NCI-H2196 (cell line): Measurements from ENCODE around the gene TRAF3IP1.
"Not testable (repeated sequence)": the region's sequence is repeated elsewhere in the genome, so short reads cannot be mapped to it uniquely, and the experiment has no call there.

ENCODE experiments used
- DNase-seq: peaks from one replicate; lab custom pipeline; 2025; ENCODE audit not compliant: unreplicated experiment; lab: John Stamatoyannopoulos, UW

Gene TRAF3IP1

DNA sequence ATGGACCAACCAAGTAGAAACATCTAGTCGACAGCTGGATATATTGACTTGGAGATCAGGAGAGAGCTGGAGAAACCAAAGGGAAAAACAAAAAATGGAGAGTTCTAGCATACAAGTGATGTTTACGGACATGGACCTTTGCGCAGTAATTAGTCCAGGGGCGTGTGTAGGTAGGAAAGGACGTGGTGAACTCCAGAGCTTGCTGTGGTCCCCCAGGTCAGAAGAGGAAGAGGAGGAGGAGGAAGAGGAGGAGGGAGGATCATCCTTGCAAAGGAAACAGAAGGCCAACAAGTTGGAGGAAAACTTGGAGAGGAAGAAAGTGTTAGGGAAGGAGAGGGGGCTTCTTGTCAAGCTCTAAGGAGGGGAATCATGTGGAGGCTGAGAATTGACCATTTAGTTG, 17.5 kb downstream of the TRAF3IP1 start:
- DNase-seq: no peak

DNA sequence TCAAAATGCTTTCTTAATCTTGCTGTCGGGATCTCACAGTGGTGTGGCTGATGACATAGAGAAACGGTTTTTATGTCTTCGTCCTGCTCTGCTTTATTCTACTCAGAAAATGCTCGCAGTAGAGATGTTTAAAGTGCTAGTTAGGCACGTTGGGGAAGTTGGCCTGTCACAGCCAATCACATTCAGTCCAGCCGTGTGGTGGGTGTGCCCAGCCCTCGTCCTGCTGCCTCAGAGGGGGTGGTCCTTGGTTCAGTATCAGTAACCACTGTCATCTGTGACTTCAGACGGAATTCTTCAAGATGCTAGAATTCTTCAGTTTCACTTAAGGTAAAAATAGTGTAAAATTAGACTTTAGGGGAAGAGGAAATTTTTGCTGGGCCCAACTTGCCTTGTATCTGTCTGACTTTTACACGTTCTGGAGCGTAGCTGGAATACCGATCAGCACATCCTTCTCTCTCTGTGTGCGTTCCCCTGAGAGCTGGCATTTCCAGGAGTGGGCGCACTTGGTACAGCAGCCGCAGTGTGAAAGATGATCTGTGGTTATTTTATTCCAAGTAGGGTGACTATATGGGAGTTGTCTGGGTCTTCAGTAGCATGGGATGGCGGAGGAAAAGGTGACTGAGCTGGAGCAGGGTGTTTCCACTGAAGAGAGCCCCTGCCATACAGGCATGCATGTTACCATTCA, 18.5 kb downstream of the TRAF3IP1 start:
- no peak for DNase-seq

GRCh38 chr2:238339395-238339780, 19.1 kb downstream of the TRAF3IP1 start:
- DNase-seq: no peak

DNA sequence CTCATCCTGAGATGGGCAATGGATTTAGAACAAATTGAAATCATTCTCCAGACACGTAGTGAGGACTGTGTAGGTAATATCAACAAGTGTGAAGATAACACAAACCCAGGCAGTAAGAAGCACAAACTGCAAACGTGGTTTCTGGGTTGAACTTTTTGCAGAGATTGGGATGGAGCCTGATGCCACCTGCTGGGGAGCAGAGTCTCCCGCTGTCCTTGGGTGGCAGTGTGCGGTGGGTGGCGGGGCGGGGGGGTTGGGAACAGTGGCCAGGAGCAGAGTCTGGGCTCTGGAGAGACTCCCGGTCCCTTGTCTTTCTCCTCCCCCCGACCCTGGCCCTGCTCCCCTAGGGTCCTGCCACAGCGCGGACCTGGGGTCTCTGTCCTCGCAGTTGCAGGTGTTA, 19.5 kb downstream of the TRAF3IP1 start:
- DNase-seq: no peak

DNA sequence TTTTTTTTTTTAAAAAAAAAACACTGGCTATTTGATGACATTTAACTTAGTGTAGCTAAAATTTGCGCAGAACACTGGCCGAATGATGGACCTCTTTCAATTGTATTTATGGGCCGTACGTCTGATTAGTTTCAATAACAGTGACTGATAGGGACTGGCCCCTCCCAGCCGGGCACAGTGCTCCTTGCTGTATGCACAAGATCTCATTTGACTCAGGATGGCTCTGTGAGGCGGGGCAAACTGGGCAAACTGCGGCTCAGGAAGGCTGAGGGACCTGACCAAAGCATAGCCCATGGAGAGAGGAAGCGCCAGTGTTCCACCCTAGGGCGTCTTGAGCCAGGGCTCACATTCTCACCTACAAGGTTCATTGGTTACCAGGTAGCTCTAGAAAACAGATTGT, 21.2 kb downstream of the TRAF3IP1 start:
- DNase-seq: no peak

DNA sequence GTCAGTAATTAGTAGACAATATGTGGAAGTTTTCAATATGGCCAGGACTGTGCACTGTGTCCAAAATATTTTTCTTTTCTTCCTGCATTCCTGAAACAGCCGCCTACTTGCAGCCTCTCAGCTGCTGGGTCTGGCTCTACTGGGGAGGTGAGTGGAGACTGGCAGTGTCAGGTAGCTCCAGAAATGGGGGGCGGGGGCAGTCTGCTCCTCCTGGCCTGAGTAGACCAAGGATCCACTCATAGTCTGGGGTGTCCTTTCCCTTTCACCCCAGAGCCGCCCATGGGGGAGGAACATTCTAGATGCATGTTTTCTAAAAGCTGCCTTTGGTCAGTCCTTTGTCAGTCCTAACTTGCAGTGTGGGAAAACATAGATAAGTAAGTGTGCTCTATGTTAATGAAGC, 23.7 kb downstream of the TRAF3IP1 start:
- no peak for DNase-seq

DNA sequence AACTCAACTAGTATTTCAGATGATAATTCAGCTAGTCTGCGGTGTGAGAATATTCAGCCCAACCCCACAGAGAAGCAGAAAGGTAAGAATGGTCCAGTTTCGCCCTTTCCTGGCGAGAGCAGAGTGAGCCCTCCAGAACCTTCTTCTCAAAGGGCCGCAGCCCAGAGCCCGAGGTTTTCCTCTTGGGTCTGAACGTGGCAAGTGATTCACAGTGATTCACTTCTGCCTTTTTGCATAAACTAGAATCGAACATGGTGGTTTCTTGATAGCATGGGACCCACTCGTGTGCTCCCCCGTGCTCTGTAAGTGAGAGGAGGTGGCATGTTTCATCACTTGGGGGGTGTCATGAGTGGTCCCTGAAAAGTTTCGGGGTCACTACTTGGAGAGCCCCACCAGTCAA, 24.2 kb downstream of the TRAF3IP1 start:
- DNase-seq: no peak

GRCh38 chr2:238345297-238345968, 25.1 kb downstream of the TRAF3IP1 start:
- DNase-seq: no peak

DNA sequence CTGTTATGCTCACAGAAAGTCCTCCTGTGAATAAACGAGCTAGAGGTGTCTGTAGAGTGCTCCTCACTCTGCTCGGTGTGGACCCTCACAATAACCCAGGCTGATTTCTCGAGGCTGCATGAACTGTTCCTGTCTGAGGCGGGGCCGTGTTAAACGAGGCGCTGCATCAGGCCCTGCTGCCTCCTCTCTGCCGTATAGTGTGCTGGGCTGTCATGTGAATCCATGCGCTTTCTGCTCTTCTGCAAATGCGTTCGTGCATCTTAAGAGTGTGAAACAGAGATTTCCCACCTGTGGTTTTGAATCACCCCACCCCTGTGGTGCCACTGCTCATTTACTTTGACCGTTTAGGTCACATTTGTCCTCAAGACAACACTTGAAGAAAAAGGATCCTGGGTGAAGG, 26.2 kb downstream of the TRAF3IP1 start:
- no peak for DNase-seq

GRCh38 chr2:238350150-238350897, 30.0 kb downstream of the TRAF3IP1 start:
- no peak for DNase-seq

DNA sequence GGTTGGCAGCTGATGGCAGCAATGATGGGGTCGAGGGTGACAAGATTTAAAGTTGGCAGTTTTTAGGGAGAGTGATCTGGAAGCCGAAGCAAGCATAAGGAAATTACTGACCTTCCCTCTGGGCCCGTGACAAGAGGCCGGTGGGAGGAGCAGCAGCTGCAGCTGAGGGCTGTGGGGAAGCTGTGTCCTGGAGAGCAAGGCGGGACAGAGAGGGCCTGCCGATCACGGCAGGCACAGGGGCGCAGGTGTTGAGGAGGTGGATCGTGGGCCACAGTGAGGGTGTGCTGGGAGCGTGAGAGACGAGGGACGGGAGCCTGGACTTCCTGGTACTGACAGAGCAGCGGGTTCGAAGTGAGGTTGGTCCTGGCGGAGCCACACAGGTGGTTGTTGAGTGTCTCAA, 31.0 kb downstream of the TRAF3IP1 start:
- no peak for DNase-seq

DNA sequence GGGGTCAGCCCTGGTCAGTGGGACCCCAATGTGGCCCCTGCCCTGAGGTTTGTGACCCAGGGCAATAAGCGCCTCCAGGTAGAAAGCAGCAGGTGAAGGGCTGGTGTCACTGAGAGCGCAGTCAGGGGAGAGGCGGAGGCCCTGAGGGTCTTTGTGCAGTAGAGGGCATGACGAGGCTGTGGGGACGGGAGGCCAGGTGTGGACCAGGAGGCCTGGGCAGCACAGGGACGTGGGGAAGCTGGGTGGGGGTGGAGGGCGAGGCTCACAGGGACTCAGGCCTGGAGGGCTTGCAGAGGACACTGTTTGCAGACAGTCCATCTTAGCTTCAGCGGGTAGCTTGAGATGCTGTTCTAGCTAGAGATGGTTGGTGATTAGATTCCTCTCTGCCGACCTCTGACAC, 32.0 kb downstream of the TRAF3IP1 start:
- no peak for DNase-seq

DNA sequence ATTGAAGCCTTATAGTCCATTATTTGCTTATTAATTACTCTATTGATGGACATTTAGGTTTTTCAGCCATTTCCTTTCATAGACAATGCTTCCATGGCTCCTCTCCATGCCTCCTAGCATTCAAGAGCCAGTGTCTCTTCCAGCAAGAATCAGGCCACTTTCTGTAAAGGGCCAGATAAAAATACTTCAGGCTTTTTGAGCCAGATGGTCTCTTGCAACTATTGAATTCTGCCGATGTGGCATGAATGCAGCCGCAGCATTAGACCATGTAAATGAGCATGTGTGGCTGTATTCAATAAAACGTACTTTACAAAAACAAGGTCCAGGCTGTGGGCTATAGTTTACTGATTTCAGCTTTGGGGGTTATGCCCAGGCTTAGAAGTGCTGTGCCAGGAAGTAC, 38.5 kb downstream of the TRAF3IP1 start:
- DNase-seq: no peak

DNA sequence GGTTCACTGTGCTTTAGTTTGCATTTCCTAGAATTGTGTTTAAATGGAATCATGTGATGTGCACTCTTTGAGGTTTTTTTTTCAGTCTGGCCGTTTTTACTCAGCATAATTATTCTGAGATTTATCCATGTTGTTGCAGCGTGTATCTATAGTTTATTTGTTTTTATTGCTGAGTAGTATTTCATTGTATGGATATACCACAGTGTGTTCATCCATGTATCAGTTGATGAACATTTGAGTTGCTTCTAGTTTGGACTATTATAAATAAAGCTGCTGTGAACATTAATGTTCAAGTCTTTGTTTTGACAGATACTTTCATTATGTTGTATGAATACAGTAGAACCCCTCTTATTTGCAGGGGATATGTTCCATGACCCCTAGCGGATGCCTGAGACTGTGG, 39.1 kb downstream of the TRAF3IP1 start:
- DNase-seq: no peak

GRCh38 chr2:238361877-238362276, 41.6 kb downstream of the TRAF3IP1 start:
- DNase-seq: no peak

DNA sequence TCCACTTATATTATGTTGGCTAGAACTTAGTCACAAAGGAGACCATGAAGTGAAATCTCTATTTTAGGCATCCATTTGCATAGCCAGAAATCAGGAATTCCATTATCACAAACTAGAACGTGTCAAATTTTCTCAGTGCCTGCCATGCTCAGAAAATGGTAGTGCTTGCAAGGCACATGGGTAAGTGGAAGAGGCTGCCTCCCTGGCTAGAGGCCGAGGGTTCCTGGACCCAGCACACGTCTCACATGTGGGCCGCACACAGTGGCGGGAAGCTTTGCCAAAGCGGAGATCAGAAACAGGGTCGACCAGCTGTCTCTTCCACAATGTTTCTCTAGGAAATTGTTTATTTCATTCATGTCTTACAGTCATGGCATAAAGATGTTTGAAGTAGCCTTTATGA, 42.3 kb downstream of the TRAF3IP1 start:
- DNase-seq: no peak

GRCh38 chr2:238369591-238370040, 49.3 kb downstream of the TRAF3IP1 start:
- no peak for DNase-seq

DNA sequence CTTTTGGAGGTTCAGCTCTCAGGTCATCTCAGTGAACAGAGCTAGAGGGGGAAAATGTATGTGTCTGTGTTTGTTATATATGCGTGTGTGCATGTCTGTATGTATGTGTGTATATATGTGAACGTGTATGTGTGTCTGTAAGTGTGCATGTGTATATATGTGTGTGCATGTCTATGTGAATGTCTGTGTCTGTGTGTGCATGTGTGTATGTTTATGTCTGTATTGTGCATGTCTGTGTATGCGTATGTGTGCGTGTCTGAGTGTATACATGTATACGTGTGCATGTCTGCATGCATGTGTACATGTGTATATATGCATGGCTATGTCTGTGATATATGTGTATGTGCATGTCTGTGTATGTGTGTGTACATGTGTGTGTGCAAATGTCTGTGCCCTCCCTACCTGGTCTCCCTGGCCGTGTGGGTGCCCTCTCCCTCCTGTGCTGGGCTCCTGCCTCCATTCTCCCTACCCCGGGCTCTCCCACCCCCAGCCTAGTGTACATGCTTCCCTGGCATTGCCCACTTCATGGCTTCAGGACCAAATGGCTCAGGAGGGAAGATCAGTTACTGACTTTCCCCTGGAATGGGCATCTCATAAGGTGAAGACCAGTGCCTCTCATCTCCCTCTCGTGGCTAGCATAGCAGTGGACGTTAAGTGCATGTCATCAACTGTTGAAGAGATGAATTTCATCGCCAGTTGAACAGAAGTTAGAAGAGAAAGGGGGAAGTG, 49.9 kb downstream of the TRAF3IP1 start:
- DNase-seq: no peak

DNA sequence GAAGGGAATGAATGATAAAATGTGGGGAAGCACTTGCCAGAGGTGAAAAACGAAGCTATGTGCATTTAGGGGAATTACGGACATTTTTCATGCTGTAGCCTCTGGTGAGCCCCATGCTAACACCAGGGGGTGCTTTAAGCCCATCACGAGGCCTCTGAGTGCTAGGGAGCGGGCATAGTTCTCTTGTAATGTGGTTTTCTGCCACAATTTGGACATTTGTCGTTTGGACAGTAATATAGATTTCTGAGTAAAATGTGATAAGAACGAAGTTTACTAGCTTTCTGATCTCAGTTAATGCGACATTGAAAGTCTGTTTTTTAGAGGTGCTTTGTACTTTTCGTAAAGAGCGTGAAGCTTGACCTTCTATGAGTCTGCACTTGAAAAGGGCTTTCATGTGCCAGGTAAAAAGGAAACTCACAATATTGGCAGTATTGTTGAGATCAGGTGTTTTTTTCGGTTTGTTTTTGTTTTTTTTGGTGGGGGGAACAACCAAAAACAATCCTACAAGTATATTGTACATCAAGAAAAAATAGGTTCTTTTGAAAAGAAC, 50.6 kb downstream of the TRAF3IP1 start:
- DNase-seq: peak; percentile 62

- not testable (repeated sequence) for DNase-seq
Measured at GRCh38 chr2:238372277-238372676, 52.0 kb downstream of the TRAF3IP1 start.

DNA sequence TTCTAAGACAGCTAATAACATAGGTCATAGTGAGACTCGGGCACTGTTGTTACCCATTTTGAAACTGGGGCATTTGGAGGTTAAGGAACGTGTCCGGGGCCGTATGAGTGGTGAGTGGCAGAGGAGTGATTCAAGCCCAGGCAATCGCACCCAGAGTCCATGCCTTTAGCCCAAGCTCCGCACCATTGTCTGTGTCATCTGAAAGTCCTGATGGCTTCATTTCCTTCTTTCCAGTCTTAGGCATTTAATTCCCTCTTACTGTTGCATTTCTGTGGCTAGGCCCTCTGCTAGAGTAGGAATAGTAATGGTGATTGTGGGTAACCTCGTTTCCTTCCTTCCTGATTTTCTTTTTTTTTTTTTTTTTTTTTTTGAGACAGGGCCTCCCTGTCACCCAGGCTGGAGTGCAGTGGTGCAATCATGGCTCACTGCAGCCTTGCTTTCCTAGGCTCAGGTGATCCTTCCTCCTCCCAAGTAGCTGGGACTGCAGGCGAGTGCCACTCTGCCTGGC, 56.6 kb downstream of the TRAF3IP1 start:
- no peak for DNase-seq
